Fibroblast of lung (primary cell): ENCODE measurements around the gene TCEAL7. TPM values are rescaled to one million over a fixed set of nuclear protein-coding genes. Genes with fewer than 3 reads are reported as not detected.
A peak's percentile ranks its signal among the peaks of the same experiment; 100 is the strongest.

Experiments used
- DNase-seq, 2 donors: peaks; one replicate each; pipeline versions ENCODE4 v3.0.0 to v3.0.0-alpha.2; 2010; ENCODE audit warnings: low read depth in 2 of 2
- H2AFZ ChIP-seq: 2 replicates; pipeline ENCODE4 v1.5.1; 2012; ENCODE audit warnings: low read length, control low read depth, inconsistent platforms
- H3K27ac ChIP-seq: 2 replicates; pipeline ENCODE4 v1.5.1; 2011; ENCODE audit warnings: low read length, control low read depth; ENCODE audit not compliant: insufficient read depth
- H3K27me3 ChIP-seq: 2 replicates; pipeline ENCODE4 v1.5.1; 2011; ENCODE audit warnings: mild to moderate bottlenecking, low read length; ENCODE audit not compliant: control insufficient read depth, insufficient read depth
- H3K36me3 ChIP-seq: 2 replicates; pipeline ENCODE4 v1.5.1; 2011; ENCODE audit warnings: low read length; ENCODE audit not compliant: control insufficient read depth, insufficient read depth
- H3K4me1 ChIP-seq: 2 replicates; pipeline ENCODE4 v1.5.1; 2011; ENCODE audit warnings: low read length; ENCODE audit not compliant: control insufficient read depth, insufficient read depth; ENCODE audit errors: extremely low read depth
- H3K4me2 ChIP-seq: 2 replicates; pipeline ENCODE4 v1.5.1; 2011; ENCODE audit warnings: low read length, control low read depth; ENCODE audit not compliant: insufficient read depth; ENCODE audit errors: extremely low read depth
- H3K4me3 ChIP-seq, 4 experiments: fragments of 200-600 bp in 1 of 4; sonication (generic) in 1 of 4; replicated peaks in 1 of 4; 2 replicates each; pipeline ENCODE4 v1.5.1; 2011 to 2016; ENCODE audit warnings: low read length in 4 of 4, low read depth in 3 of 4, mild to moderate bottlenecking in 3 of 4, control low read depth in 2 of 4, inconsistent platforms in 1 of 4, mixed read lengths in 1 of 4; ENCODE audit not compliant: insufficient read depth in 1 of 4; ENCODE audit errors: control extremely low read depth in 1 of 4
- H3K79me2 ChIP-seq: 2 replicates; pipeline ENCODE4 v1.5.1; 2012; ENCODE audit warnings: mild to moderate bottlenecking, low read length, inconsistent platforms; ENCODE audit not compliant: control insufficient read depth, insufficient read depth
- H3K9ac ChIP-seq: 2 replicates; pipeline ENCODE4 v1.5.1; 2011; ENCODE audit warnings: mild to moderate bottlenecking, low read length, control low read depth; ENCODE audit not compliant: insufficient read depth
- H3K9me3 ChIP-seq: 2 replicates; pipeline ENCODE4 v1.5.1; 2012; ENCODE audit warnings: low read depth, low read length; ENCODE audit not compliant: control insufficient read depth, insufficient read depth
- H4K20me1 ChIP-seq: 2 replicates; pipeline ENCODE4 v1.5.1; 2011; ENCODE audit warnings: low read length; ENCODE audit not compliant: control insufficient read depth, insufficient read depth; ENCODE audit errors: extremely low read depth
- CTCF ChIP-seq, 2 donors: IDR thresholded peaks in 1 of 2; conservative IDR thresholded peaks in 1 of 2; 1 replicate in 1 of 2; 2 replicates in 1 of 2; pipeline ENCODE4 v1.5.1; 2011 to 2012; ENCODE audit warnings: low read length in 2 of 2, control low read depth in 1 of 2, inconsistent platforms in 1 of 2, low read depth in 1 of 2, mild to moderate bottlenecking in 1 of 2
- EZH2 ChIP-seq: IDR thresholded peaks from 2 replicates; pipeline ENCODE4 v1.5.1; 2012; ENCODE audit warnings: low read length, control low read depth, mild to moderate bottlenecking; ENCODE audit errors: missing control alignments
- polyA plus RNA-seq, 2 donors: library from polyadenylated mRNA; depleted of rRNA in 1 of 2; stranded (reverse) in 1 of 2; unstranded in 1 of 2; fragments of >200 nt; gene quantifications; 2 replicates each; pipeline ENCODE4 v1.2.1, GENCODE V29; 2011 to 2012; ENCODE audit warnings: missing spikeins in 1 of 2
- total RNA-seq: library from RNA; depleted of rRNA; stranded (reverse); fragments of >200 nt; gene quantifications from 2 replicates; pipeline ENCODE4 v1.2.1, GENCODE V29; 2014

Gene TCEAL7
- total and polyA plus RNA-seq, 2 donors (not counting 1 experiment from before 2014, with no cell fraction given) = 32.5 to 46.8 TPM

- H3K9me3 ChIP-seq = no peaks in the 10 kb centered on the region
- no peak overlapping the region for H3K27ac ChIP-seq
- TF ChIP-seq EZH2 = no peak
- TF ChIP-seq CTCF (conservative IDR thresholded peaks at IDR 0.05 in 1 of 2, IDR thresholded peaks at IDR 0.05 in 1 of 2; ENCODE audit: low read depth in 1 of 2, low read length in 2 of 2) = no peak
- H2AFZ ChIP-seq = no peak overlapping the region
- no peaks in the 10 kb centered on the region for H3K36me3 ChIP-seq
- DNase-seq = no peak
- no peaks in the 10 kb centered on the region for H3K79me2 ChIP-seq
- no peaks in the 10 kb centered on the region for H3K4me1 ChIP-seq
- no peak overlapping the region for H3K4me2 ChIP-seq
- no peak overlapping the region for H3K9ac ChIP-seq
- H3K27me3 ChIP-seq = no peaks in the 10 kb centered on the region
- H4K20me1 ChIP-seq = no peaks in the 10 kb centered on the region
- no peak overlapping the region for H3K4me3 ChIP-seq
These were observed 14.6 kb downstream of the TCEAL7 start for GRCh38 chrX:103344606-103345005.

GRCh38 chrX:103347682-103348397 lies 17.8 kb downstream of the TCEAL7 start:
- Histone ChIP-seq H3K4me3 (no peak overlapping the region), H3K79me2 (no peaks in the 10 kb centered on the region), H3K27me3 (no peaks in the 10 kb centered on the region), H3K4me2 (no peak overlapping the region), H3K9me3 (no peaks in the 10 kb centered on the region), H3K4me1 (no peaks in the 10 kb centered on the region), H3K9ac (no peak overlapping the region), H2AFZ (no peak overlapping the region), H3K27ac (no peak overlapping the region), H4K20me1 (no peaks in the 10 kb centered on the region), H3K36me3 (no peaks in the 10 kb centered on the region)
- DNase-seq = no peak
- no peak for TF ChIP-seq CTCF (conservative IDR thresholded peaks at IDR 0.05 in 1 of 2, IDR thresholded peaks at IDR 0.05 in 1 of 2; ENCODE audit: low read depth in 1 of 2, low read length in 2 of 2)
- TF ChIP-seq EZH2 = no peak

- no peaks in the 10 kb centered on the region for H3K4me1 ChIP-seq
- peak within 1 kb of the TSS; percentile 35 to 93 (median 63) for H3K4me3 ChIP-seq
- TF ChIP-seq CTCF (conservative IDR thresholded peaks at IDR 0.05 in 1 of 2, IDR thresholded peaks at IDR 0.05 in 1 of 2; ENCODE audit: low read depth in 1 of 2, low read length in 2 of 2) (no peak), EZH2 (no peak)
- peaks cover 16% of the 10 kb centered on the region for H3K79me2 ChIP-seq
- H3K27me3 ChIP-seq = no peaks in the 10 kb centered on the region
- H3K27ac ChIP-seq = peak within 1 kb of the TSS; percentile 76
- H4K20me1 ChIP-seq = no peaks in the 10 kb centered on the region
- H3K4me2 ChIP-seq = peak within 1 kb of the TSS; percentile 58
- no peaks in the 10 kb centered on the region for H3K36me3 ChIP-seq
- peak within 1 kb of the TSS; percentile 60 for H3K9ac ChIP-seq
- DNase-seq = peak; percentile 80 to 88
- H2AFZ ChIP-seq = peak within 1 kb of the TSS; percentile 62
- no peaks in the 10 kb centered on the region for H3K9me3 ChIP-seq
These were observed 26.2 kb downstream of the TCEAL7 start, which contains the start of gene TCEAL9 for GRCh38 chrX:103356130-103356798. TCEAL9 (plus strand) TSS chrX:103356506; CDS start chrX:103357685, 1,179 bp downstream.
